ENCODE data around the gene SRCIN1.
"Not testable (repeated sequence)": the region's sequence is repeated elsewhere in the genome, so short reads cannot be mapped to it uniquely, and the experiment has no call there.

Gene SRCIN1

GRCh38 chr17:38507921-38508569 is 97.7 kb downstream of the SRCIN1 start:
- no peak for DNase-seq (ENCODE audit: low read depth)

DNA sequence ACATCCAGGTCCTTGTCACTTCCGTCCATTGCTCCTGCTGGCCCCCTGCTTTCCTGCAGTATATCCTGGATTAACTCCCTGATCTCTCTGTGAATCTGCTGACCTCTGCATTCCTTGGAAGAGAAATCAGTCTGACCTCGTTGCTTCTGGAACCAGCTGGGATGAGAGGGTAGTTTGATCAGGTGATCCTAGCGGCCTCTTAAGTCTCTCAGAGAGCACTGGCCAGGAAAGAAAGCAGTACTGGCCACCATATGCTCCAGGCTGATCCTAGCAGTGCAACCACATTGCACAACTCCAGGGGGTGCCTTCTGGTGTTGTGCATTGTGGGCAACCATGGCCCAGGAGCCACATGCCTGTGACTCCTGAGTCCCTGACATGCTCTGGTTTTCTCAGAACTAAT is 98.3 kb downstream of the SRCIN1 start:
- no peak for DNase-seq (ENCODE audit: low read depth)

DNA sequence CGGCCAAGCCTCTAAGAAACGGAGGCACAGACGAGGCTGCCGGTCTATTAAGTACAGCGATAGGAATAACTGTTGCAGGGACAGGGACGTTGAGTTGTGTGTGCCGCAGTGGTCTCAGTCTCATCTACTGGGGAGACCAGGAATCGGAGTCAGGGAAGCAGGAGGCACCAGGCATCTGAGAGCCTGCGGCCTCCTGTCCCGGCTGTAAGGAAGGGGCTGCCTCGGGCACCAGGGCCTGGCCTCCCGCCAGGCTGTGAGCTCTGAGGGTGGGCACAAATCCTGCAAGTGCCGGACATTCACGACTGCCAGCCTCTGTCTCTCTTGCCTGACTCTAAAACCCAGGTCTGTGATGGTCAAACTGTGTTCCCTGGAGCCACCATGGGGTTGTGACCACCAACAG is 101.5 kb downstream of the SRCIN1 start:
- DNase-seq (ENCODE audit: low read depth), result no peak

DNA sequence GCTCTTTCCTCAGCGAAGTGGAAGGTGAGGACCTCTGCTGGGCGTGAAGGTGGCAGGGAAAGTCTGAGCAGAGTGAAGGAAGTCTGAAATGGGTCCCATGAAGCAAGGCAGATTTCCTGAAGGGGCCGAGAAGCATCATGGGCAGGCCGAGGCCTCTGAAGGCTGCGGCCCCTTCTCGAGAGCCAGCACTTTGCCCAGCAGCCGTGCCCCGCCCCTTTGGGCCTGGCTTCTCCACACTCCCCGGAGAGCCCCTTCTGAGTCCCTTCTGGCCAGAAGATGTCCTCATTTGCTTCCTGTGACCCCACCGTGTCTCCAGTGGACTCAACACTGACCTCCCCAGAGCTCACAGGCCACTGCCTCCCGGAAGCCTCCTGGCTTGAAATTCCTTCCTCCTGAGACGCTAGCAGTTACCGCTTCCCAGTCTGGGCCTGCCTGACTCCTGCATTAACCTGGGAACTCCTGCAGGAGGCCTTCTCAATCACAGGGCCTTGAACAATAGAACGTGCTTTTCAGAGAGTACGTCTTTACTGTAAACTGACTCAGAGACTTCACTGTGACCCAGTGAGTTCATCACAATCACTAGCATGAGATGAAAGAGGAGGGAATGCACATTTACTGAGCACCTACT is 102.4 kb downstream of the SRCIN1 start:
- not testable (repeated sequence) for DNase-seq (ENCODE audit: low read depth)

DNA sequence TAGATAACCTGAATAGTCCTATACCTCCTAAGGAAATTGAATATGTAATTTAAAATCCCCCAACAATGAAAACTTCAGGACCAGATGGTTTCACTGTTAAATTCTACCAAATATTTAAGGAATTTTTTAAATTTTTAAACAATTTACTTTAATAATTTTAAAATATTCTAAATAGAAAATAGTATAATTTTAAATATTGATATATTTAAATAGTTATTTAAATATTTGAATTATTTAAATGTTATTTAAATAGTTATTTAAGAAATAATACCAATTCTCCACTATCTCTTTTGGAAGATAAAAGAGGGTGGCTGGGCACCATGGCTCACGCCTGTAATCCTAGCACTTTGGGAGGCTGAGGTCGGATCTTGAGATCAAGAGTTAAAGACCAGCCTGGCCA is 104.0 kb downstream of the SRCIN1 start:
- not testable (repeated sequence) for DNase-seq (ENCODE audit: low read depth)

- DNase-seq (ENCODE audit: low read depth), result not testable (repeated sequence)
Measured at GRCh38 chr17:38499230-38499629, 106.5 kb downstream of the SRCIN1 start.

DNA sequence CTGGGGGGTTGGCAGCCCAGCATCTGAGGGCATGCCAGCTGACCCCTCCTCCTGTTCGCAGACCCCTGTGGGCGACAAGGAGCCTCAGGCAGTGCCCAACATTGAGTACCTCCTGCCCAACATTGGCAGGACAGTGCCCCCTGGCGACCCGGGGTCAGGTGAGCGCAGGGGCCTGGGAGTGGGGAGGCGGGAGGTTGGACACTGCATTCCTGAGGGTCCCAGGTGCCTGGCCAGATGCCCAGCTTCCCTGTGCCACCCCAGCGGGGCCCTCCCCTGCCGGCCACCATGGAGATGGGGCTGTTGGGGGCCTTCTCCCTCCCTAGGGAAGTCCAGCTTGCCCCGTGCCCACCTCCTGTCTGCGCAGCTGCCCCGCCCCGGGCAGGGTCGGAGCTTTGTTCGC is 107.4 kb downstream of the SRCIN1 start:
- DNase-seq (ENCODE audit: low read depth), result no peak

GRCh38 chr17:38497656-38498055 is 108.1 kb downstream of the SRCIN1 start:
- not testable (repeated sequence) for DNase-seq (ENCODE audit: low read depth)

DNA sequence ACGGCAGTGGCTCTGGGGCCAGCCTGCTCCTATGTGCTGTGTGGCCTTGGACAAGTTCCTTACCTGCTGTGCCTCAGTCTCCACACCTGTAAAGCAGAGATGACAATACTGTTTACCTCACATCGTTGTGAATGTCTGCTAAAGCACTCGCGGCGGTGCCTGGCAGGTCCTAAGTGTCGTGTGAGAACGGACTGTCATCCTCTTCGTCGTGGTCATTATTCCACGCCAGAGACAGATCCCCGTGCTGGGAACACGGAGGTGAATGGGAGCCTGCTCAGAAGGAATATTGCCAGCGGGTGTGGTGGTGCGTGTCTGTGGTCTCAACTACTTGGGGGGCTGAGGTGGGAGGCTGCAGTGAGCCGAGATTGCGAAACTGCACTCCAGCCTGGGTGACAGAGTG is 111.6 kb downstream of the SRCIN1 start:
- DNase-seq (ENCODE audit: low read depth), result not testable (repeated sequence)

GRCh38 chr17:38492067-38493040 is 113.4 kb downstream of the SRCIN1 start:
- peak; percentile 81 for DNase-seq (ENCODE audit: low read depth)

DNA sequence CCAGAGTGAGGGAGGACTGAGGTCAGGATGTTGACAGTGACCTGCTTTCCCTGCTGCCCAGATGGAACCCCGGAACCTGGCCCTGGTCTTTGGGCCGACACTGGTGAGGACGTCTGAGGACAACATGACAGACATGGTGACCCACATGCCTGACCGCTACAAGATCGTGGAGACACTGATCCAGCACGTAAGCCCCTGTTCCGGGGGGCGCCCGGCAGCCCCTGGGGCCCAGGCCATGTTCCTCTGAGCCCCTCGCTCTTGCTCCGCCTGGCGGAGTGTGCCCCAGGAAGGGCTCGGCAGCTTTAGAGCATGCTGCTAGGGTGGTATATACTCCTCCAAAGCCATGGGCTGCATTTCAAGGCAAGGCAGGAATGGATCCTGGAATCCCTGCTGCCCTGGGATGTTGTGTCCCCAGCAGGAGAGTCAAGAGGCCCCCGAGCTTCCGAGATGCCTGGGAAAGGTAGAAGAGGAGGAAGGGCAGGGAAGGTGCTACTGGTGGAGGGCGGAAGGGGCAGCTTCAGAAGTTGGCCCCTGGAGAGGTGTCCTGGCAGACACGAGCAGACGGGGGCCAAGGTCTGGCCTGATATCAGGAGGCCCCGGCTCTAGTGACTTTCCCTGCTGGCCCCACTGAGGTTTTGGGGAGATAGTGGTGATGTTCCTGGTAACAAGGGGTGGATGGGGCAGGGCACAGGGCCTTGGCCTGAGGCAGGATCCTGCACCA is 114.2 kb downstream of the SRCIN1 start:
- DNase-seq (ENCODE audit: low read depth), result not testable (repeated sequence)

DNA sequence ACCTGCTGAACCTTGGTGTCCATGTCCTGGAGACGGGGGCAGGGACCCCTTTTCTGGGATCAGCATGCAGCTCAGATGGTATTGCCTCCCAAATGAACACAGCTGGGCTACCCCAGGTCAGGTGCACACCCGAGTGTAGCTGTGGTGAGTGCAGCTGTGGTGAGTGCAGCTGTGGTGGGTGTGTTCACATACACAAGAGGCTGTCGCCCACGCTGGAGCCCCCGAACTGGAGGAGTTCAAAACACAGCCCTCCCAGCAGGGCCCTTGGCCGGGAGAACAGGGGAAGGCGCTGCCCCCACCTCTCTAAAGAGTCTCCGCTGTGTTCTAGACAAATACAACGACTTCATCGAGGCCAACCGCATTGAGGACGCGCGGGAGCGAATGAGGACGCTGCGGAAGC is 116.0 kb downstream of the SRCIN1 start:
- not testable (repeated sequence) for DNase-seq (ENCODE audit: low read depth)

DNA sequence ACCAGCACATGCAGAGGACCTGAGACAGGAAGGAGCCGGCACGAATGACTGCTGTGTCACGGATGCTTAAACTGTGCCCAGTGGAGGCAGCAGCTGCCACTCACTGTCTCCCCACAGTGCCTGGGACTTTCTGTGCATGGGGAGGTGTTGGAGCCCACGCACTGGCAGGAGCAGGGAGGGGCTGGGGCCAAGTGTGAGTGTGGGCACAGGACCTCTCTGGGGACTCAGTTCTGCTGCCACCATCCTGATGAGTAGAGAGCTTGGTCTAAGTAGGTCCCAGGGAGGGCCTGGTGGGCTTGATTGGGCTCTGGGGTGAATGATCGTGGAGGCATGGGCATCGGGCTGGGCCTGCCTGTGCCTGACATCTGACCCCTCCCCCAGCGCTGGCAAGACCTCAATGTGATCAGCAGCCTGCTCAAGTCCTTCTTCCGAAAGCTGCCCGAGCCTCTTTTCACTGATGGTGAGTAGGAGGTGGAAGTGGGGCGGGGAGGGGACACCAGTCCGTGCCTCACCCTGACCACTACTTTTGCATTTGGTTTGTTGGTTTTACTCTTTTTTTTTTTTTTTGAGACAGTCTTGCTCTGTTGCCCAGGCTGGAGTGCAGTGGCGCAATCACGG is 120.0 kb downstream of the SRCIN1 start:
- not testable (repeated sequence) for DNase-seq (ENCODE audit: low read depth)

DNA sequence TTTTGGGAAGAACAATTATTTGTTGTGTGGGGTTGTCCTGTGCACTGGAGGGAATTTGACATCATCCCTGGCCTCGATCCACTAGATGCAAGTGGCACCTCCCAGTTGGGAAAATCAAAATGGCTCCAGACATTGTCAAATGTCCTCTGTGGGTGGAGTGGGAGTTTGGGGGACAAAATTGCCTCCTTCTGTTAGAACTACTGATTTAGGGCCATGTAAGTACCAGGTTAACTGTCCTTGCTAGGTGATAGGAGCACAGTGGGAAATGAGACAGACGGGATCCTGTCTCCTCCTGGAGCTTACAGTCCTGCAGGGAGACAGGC is 120.6 kb downstream of the SRCIN1 start:
- no peak for DNase-seq (ENCODE audit: low read depth)

DNA sequence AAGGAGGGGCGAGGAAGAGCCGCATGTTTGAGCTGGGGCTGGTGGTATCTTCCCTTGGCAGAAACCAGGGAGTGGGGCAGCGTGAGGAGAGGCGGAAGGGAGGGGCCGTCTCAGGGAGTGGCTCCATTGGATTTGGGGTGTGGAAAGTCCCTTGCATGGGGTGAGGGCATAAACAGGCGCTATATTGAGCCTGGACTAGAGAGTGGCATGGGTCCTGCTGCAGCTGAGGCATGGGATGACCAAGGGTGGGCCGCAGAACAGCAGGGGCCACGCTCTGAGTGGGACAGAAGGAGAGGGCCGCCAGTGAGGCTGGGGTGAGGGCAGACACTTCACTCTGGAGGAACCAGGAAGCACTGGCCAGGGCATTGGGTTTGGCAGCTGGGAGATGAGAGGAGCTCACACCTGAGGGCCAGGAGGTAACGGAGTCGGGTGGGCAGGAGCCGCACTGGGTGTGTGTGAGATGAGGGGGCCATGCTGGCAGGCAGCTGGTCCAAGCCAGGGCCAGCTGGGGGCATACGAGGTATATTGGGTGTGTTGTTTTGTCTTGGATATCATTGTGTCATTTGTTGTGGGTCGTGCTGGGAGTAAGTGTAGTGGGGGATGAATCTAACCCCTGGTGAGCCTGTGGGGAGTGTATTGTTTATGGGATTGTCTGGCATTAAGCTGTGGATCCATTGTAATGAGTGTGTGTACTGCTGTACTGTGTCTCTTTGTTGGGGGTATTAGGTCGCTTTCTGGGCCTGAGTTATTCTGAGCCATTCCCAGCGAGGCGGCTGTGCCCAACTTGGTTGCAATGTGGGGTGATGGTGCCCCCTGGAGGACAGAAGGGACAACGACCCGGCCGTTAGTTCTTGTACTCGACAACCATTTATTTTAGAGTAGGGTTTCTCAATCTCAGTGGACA is 121.3 kb downstream of the SRCIN1 start:
- DNase-seq (ENCODE audit: low read depth), result peak; percentile 33

GRCh38 chr17:38482700-38483043 is 123.1 kb downstream of the SRCIN1 start:
- DNase-seq (ENCODE audit: low read depth), result not testable (repeated sequence)

- not testable (repeated sequence) for DNase-seq (ENCODE audit: low read depth)
Measured at GRCh38 chr17:38482039-38482699, 123.6 kb downstream of the SRCIN1 start.

Measured in stimulated activated CD8-positive, alpha-beta memory T cell treated with anti-CD3 and anti-CD28 coated beads, Interleukin-15, amount 100 ng/mL, for 1 hour (primary cell).